NCI-H526 treated with DMSO at 0.1 percent for 48 hours (cell line): ENCODE results near the gene SEBOX.

Experiments
- DNase-seq: peaks from one replicate; lab custom pipeline; 2025; lab: John Stamatoyannopoulos, UW

The SEBOX gene

GRCh38 chr17:28364665-28365363 is at the start of gene SEBOX:
TSS of gene SEBOX (minus strand) at chr17:28365199. CDS start at chr17:28365151, 48 bp downstream.
- DNase-seq, result no peak

GRCh38 chr17:28413804-28414203 is 48.8 kb upstream of the SEBOX start:
- DNase-seq, result no peak

- no peak for DNase-seq
Measured at GRCh38 chr17:28412099-28412498, 47.1 kb upstream of the SEBOX start.

GRCh38 chr17:28407974-28408306 is 42.9 kb upstream of the SEBOX start:
- no peak for DNase-seq

GRCh38 chr17:28407130-28407973 is 42.4 kb upstream of the SEBOX start:
- peak; percentile 50 for DNase-seq

GRCh38 chr17:28406473-28406814 is 41.4 kb upstream of the SEBOX start:
- DNase-seq, result peak; percentile 46

GRCh38 chr17:28405632-28406472 is 40.9 kb upstream of the SEBOX start, which contains the start of gene SLC46A1:
TSS of gene SLC46A1 (minus strand) at chr17:28406212. CDS start at chr17:28406114, 98 bp downstream.
- peak; percentile 49 for DNase-seq

GRCh38 chr17:28404812-28405570 is 40.0 kb upstream of the SEBOX start:
- no peak for DNase-seq

- DNase-seq, result no peak
Measured at GRCh38 chr17:28404461-28404811, 39.4 kb upstream of the SEBOX start.

- no peak for DNase-seq
Measured at GRCh38 chr17:28404007-28404406, 39.0 kb upstream of the SEBOX start.

GRCh38 chr17:28402844-28403243 is 37.8 kb upstream of the SEBOX start:
- no peak for DNase-seq

- peak; percentile 15 for DNase-seq
Measured at GRCh38 chr17:28402224-28402630, 37.2 kb upstream of the SEBOX start.

- no peak for DNase-seq
Measured at GRCh38 chr17:28399808-28400207, 34.8 kb upstream of the SEBOX start.

- no peak for DNase-seq
Measured at GRCh38 chr17:28398280-28398981, 33.4 kb upstream of the SEBOX start.

- no peak for DNase-seq
Measured at GRCh38 chr17:28397687-28398279, 32.8 kb upstream of the SEBOX start.

GRCh38 chr17:28397275-28397674 is 32.3 kb upstream of the SEBOX start:
- DNase-seq, result no peak

GRCh38 chr17:28396635-28397239 is 31.7 kb upstream of the SEBOX start:
- DNase-seq, result no peak

- DNase-seq, result no peak
Measured at GRCh38 chr17:28395968-28396367, 31.0 kb upstream of the SEBOX start.

GRCh38 chr17:28395426-28395825 is 30.4 kb upstream of the SEBOX start:
- DNase-seq, result no peak

GRCh38 chr17:28394337-28395116 is 29.5 kb upstream of the SEBOX start:
- DNase-seq, result no peak
